Stomach (tissue), 9 donors: ENCODE data around the gene CMIP. TPM values are rescaled to one million over a fixed set of nuclear protein-coding genes. Genes with fewer than 3 reads are reported as not detected.

Source experiments
- DNase-seq, 2 donors: peaks; one replicate each; pipeline versions ENCODE4 v3.0.0 to v3.0.0-alpha.2; 2013 to 2019
- H3K27ac ChIP-seq, 5 donors: fragments of 200-600 bp in 4 of 5; sonication (generic) in 4 of 5; one replicate each; pipeline ENCODE4 v1.5.1; 2013 to 2019; ENCODE audit warnings: mild to moderate bottlenecking in 1 of 5, moderate library complexity in 1 of 5
- H3K27me3 ChIP-seq, 3 donors: fragments of 200-600 bp; sonication (generic); one replicate each; pipeline ENCODE4 v1.5.1; 2017 to 2019; ENCODE audit warnings: mixed run types in 1 of 3
- H3K36me3 ChIP-seq, 4 donors: fragments of 200-600 bp; sonication (generic); 1 replicate in 3 of 4; 2 replicates in 1 of 4; pipeline ENCODE4 v1.5.1; 2016 to 2019
- H3K4me1 ChIP-seq, 4 donors: fragments of 200-600 bp; sonication (generic); one replicate each; pipeline ENCODE4 v1.5.1; 2016 to 2019
- H3K4me3 ChIP-seq, 4 donors: fragments of 200-600 bp; sonication (generic) in 3 of 4; one replicate each; pipeline ENCODE4 v1.5.1; 2016 to 2019; ENCODE audit warnings: mild to moderate bottlenecking in 1 of 4
- H3K9me3 ChIP-seq, 4 donors: fragments of 200-600 bp; sonication (generic); one replicate each; pipeline ENCODE4 v1.5.1; 2016 to 2019
- CTCF ChIP-seq, 7 experiments: fragments of 450-650 bp in 4 of 7; fragments of 200-600 bp in 3 of 7; sonication (generic) in 3 of 7; IDR thresholded peaks; one replicate each; pipeline ENCODE4 v1.5.1; 2016 to 2019; ENCODE audit warnings: antibody characterized with exemption in 7 of 7, control low read depth in 2 of 7, mild to moderate bottlenecking in 1 of 7
- EP300 ChIP-seq: sonication (generic); formaldehyde crosslinking; IDR thresholded peaks from one replicate; pipeline ENCODE4 v1.6.1; 2017; ENCODE audit warnings: antibody characterized with exemption
- POLR2A ChIP-seq, 4 donors: fragments of 450-650 bp; IDR thresholded peaks; one replicate each; pipeline ENCODE4 v1.6.1; 2016; ENCODE audit warnings: antibody characterized with exemption in 4 of 4, control low read depth in 2 of 4, mild to moderate bottlenecking in 1 of 4, moderate library complexity in 1 of 4
- POLR2AphosphoS5 ChIP-seq, 3 donors: sonication (generic); formaldehyde crosslinking; IDR thresholded peaks; one replicate each; pipeline ENCODE4 v1.6.1; 2016; ENCODE audit warnings: antibody characterized with exemption in 3 of 3
- WGBS, 5 donors: extraction: QIAGEN DNeasy Blood & Tissue Kit in 3 of 5; methylation state at CpG; one replicate each; pipeline versions ENCODE4 v1.1.5 to v1.1.7; 2013 to 2018; 5-methylcytosine and 5-hydroxymethylcytosine counted together
- intact Hi-C: fragments of 100-400 bp; cut with DNase I; formaldehyde crosslinking; loops from one replicate; pipeline ENCODE4 v1.15.1; 2023; ENCODE audit warnings: low total_unique reads
- polyA plus RNA-seq, 3 donors: library from polyadenylated mRNA; stranded (reverse); fragments of 200-250 nt; gene quantifications; one replicate each; pipeline ENCODE4 v1.2.3, GENCODE V29; 2013
- total RNA-seq, 5 donors: library from RNA; depleted of rRNA; stranded (reverse); fragments of >200 nt; gene quantifications; one replicate each; pipeline versions ENCODE4 v1.1.0 to v1.2.3, GENCODE V29; 2014 to 2016
- donor health status: healthy with polysubstance abuse.
- donor health status: Bipolar disorder and iron deficiency.
- donor health status: healthy.

Gene CMIP
- total and polyA plus RNA-seq, 8 donors = 11.1 to 71.0 (median 31.2) TPM

- intact Hi-C loops = no loop called here
- no peaks in the 10 kb centered on the region for H3K9me3 ChIP-seq
- no peak overlapping the region for H3K4me3 ChIP-seq
- TF ChIP-seq EP300 = no peak
- no peak for TF ChIP-seq CTCF (IDR thresholded peaks at IDR 0.05)
- TF ChIP-seq POLR2AphosphoS5 (IDR thresholded peaks at IDR 0.05) = no peak
- no peak for TF ChIP-seq POLR2A (IDR thresholded peaks at IDR 0.05)
- H3K27ac ChIP-seq = peak overlapping the region in 4 of 5 donors; percentile 38 to 69 (median 64)
- peaks cover 45 to 70% (median 62%) of the 10 kb centered on the region in 4 donors for H3K4me1 ChIP-seq
- no peak for DNase-seq
- H3K27me3 ChIP-seq = no peaks in the 10 kb centered on the region
- WGBS, 5 donors = 71 to 79% (median 75%) methylated on average over 16 of the region's 16 CpGs
- H3K36me3 ChIP-seq = no peaks in the 10 kb centered on the region
Measured at GRCh38 chr16:81601601-81602255, 157.1 kb downstream of the CMIP start.

GRCh38 chr16:81602256-81602776, 157.7 kb downstream of the CMIP start:
- Histone ChIP-seq H3K9me3 (no peaks in the 10 kb centered on the region), H3K4me3 (no peak overlapping the region), H3K27ac (peak overlapping the region in 2 of 5 donors; percentile 68 to 69), H3K36me3 (no peaks in the 10 kb centered on the region), H3K27me3 (no peaks in the 10 kb centered on the region), H3K4me1 (peaks cover 45 to 75% (median 64%) of the 10 kb centered on the region in 4 donors)
- no peak for DNase-seq
- WGBS, 5 donors = 84 to 92% (median 88%) methylated on average over 13 of the region's 13 CpGs
- no peak for TF ChIP-seq POLR2A (IDR thresholded peaks at IDR 0.05)
- TF ChIP-seq EP300 = no peak
- TF ChIP-seq CTCF (IDR thresholded peaks at IDR 0.05) = no peak
- TF ChIP-seq POLR2AphosphoS5 (IDR thresholded peaks at IDR 0.05) = no peak
- intact Hi-C loops = no loop called here

GRCh38 chr16:81602792-81603191, 158.2 kb downstream of the CMIP start:
- H3K4me3 ChIP-seq = no peak overlapping the region
- peaks cover 45 to 75% (median 62%) of the 10 kb centered on the region in 4 donors for H3K4me1 ChIP-seq
- H3K9me3 ChIP-seq = no peaks in the 10 kb centered on the region
- no peak overlapping the region for H3K27ac ChIP-seq
- intact Hi-C loops = no loop called here
- DNase-seq = no peak
- H3K27me3 ChIP-seq = no peaks in the 10 kb centered on the region
- H3K36me3 ChIP-seq = peaks cover 0 to 4% (median 3%) of the 10 kb centered on the region in 4 donors
- 65 to 84% (median 78%) methylated on average over 11 of the region's 11 CpGs for WGBS, 5 donors
- no peak for TF ChIP-seq POLR2AphosphoS5 (IDR thresholded peaks at IDR 0.05)
- TF ChIP-seq EP300 = no peak

GRCh38 chr16:81604960-81605383, 160.4 kb downstream of the CMIP start:
- Histone ChIP-seq H3K4me3 (no peak overlapping the region), H3K4me1 (peaks cover 44 to 84% (median 60%) of the 10 kb centered on the region in 4 donors), H3K36me3 (peaks cover 2 to 25% (median 12%) of the 10 kb centered on the region in 4 donors), H3K27me3 (no peaks in the 10 kb centered on the region), H3K9me3 (no peaks in the 10 kb centered on the region), H3K27ac (peak overlapping the region; percentile 12 to 74 (median 46))
- intact Hi-C loops = no loop called here
- DNase-seq = peak in 1 of 2 donors; percentile 49
- WGBS, 5 donors = 54 to 67% (median 60%) methylated on average over 6 to 8 of the region's 8 CpGs
- TF ChIP-seq POLR2AphosphoS5 (IDR thresholded peaks at IDR 0.05) (peak in 2 of 3 donors; percentile 24 to 62), EP300 (no peak)

GRCh38 chr16:81606039-81606438, 161.4 kb downstream of the CMIP start:
- no peak for DNase-seq
- H3K4me3 ChIP-seq = no peak overlapping the region
- no peaks in the 10 kb centered on the region for H3K9me3 ChIP-seq
- H3K4me1 ChIP-seq = peaks cover 42 to 84% (median 56%) of the 10 kb centered on the region in 4 donors
- 74 to 93% (median 87%) methylated on average over 4 of the region's 4 CpGs for WGBS, 5 donors
- H3K27ac ChIP-seq = peak overlapping the region in 1 of 5 donors; percentile 36
- TF ChIP-seq EP300 (no peak), POLR2AphosphoS5 (IDR thresholded peaks at IDR 0.05) (no peak), CTCF (IDR thresholded peaks at IDR 0.05) (no peak)
- no peaks in the 10 kb centered on the region for H3K27me3 ChIP-seq
- intact Hi-C loops = no loop called here
- H3K36me3 ChIP-seq = peaks cover 2 to 36% (median 12%) of the 10 kb centered on the region in 4 donors
